Pancreas (tissue), 10 donors: ENCODE data around the gene RFXAP. TPM values are rescaled to one million over a fixed set of nuclear protein-coding genes. Genes with fewer than 3 reads are reported as not detected.

Experiments
- ATAC-seq, 4 donors: fragments of 200-7000 bp; cut with Tn5 transposase; one replicate each; pipeline versions ENCODE4 v1.8.0 to v1.9.1; 2020; ENCODE audit warnings: mild to moderate bottlenecking in 4 of 4, moderate library complexity in 4 of 4
- DNase-seq, 6 donors: peaks; one replicate each; pipeline ENCODE4 v3.0.0-alpha.2; 2020
- FAIRE-seq: peaks from 2 replicates; lab custom pipeline; 2012; peaks lifted over from hg19 to GRCh38; lab: Jason Lieb, UNC
- H3K27ac ChIP-seq, 4 donors: fragments of 200-600 bp; sonication (generic); 1 replicate in 3 of 4; 2 replicates in 1 of 4; pipeline versions ENCODE4 v1.5.0 to v1.8.0; 2020
- H3K27me3 ChIP-seq, 4 donors: fragments of 200-600 bp; one replicate each; pipeline ENCODE4 v1.8.0; 2021
- H3K36me3 ChIP-seq, 3 donors: fragments of 200-600 bp; sonication (generic) in 1 of 3; one replicate each; pipeline versions ENCODE4 v1.5.0 to v1.8.0; 2020 to 2021
- H3K4me1 ChIP-seq, 3 donors: fragments of 200-600 bp; one replicate each; pipeline ENCODE4 v1.8.0; 2021
- H3K4me3 ChIP-seq, 4 donors: fragments of 200-600 bp; sonication (generic) in 2 of 4; one replicate each; pipeline versions ENCODE4 v1.5.0 to v1.8.0; 2020 to 2021
- H3K9me3 ChIP-seq, 4 donors: fragments of 200-600 bp; one replicate each; pipeline ENCODE4 v1.8.0; 2021
- WGBS, 2 donors: extraction: QIAGEN DNeasy Blood & Tissue Kit; methylation state at CpG; one replicate each; pipeline ENCODE4 v1.1.7; 2013; 5-methylcytosine and 5-hydroxymethylcytosine counted together
- intact Hi-C, 3 donors: fragments of 100-400 bp; cut with DNase I; formaldehyde crosslinking; loops; one replicate each; pipeline versions ENCODE4 v1.11.1 to v1.14.2; 2022
- polyA plus RNA-seq, 2 donors: library from polyadenylated mRNA; stranded (reverse); fragments of 200-250 nt; gene quantifications; one replicate each; pipeline ENCODE4 v1.2.3, GENCODE V29; 2013
- total RNA-seq, 6 donors: library from RNA; stranded (reverse); fragmentation: NEBNext Ultra II Directional in 4 of 6; extraction: Animal tissue kit (Norgen Biotek cat#: 25700) in 4 of 6; gene quantifications; one replicate each; pipeline versions ENCODE4 v1.2.1 to v1.2.4, GENCODE V29; 2021 to 2023
- TF ChIP-seq, protein P1 (sequence below), 4 donors: fragments of 200-600 bp; sonication (generic) in 3 of 4; IDR thresholded peaks; one replicate each; pipeline versions ENCODE4 v1.5.0 to v1.8.0; 2021; ENCODE audit warnings: antibody characterized with exemption in 4 of 4
- donor health status: healthy with polysubstance abuse.
- donor health status: DM: no; HTN: no; CAD: no; lungs with moderate emphysema.
- donor health status: DM: no; HTN: no; CAD: no.
- donor health status: control.
- donor health status: control.
- donor health status: Bipolar disorder and iron deficiency.
- donor health status: DM: yes; HTN: yes; CAD: no.
- donor health status: DM: no; HTN: no; CAD: no.
- donor health status: DM: no; HTN: no; CAD: no.
- donor health status: DM: yes; HTN: yes; CAD: no.

The RFXAP gene
- total and polyA plus RNA-seq, 8 donors = 1.8 to 4.1 (median 2.3) TPM

DNA sequence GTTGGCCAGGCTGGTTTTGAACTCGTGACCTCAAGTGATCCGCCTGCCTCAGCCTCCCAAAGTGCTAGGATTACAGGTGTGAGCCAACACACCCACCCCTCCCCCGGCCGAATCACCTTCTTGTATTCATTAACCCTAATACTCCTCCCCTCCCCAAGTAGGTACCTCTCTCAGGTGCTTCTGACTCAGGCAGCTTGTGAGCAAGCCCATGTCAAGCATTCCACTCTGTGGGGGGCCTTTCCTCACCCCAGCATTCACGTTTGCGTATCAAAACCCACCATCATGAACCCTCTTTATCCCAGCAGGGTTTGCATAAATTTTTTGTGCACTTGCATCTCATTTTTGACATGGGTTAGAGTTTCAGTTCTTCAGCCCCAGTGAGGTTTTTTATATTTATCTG lies 23.6 kb upstream of the RFXAP start:
- WGBS, 2 donors = 31 to 52% methylated on average over 6 of the region's 6 CpGs
- H3K4me3 ChIP-seq = no peak overlapping the region
- no peak for DNase-seq
- H3K9me3 ChIP-seq = no peaks in the 10 kb centered on the region
- intact Hi-C loops = no loop called here
- TF ChIP-seq, protein P1, sequence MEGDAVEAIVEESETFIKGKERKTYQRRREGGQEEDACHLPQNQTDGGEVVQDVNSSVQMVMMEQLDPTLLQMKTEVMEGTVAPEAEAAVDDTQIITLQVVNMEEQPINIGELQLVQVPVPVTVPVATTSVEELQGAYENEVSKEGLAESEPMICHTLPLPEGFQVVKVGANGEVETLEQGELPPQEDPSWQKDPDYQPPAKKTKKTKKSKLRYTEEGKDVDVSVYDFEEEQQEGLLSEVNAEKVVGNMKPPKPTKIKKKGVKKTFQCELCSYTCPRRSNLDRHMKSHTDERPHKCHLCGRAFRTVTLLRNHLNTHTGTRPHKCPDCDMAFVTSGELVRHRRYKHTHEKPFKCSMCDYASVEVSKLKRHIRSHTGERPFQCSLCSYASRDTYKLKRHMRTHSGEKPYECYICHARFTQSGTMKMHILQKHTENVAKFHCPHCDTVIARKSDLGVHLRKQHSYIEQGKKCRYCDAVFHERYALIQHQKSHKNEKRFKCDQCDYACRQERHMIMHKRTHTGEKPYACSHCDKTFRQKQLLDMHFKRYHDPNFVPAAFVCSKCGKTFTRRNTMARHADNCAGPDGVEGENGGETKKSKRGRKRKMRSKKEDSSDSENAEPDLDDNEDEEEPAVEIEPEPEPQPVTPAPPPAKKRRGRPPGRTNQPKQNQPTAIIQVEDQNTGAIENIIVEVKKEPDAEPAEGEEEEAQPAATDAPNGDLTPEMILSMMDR (IDR thresholded peaks at IDR 0.05) = no peak
- no peak overlapping the region for H3K27ac ChIP-seq
- no peak for FAIRE-seq
- no peaks in the 10 kb centered on the region for H3K4me1 ChIP-seq
- ATAC-seq = no peak
- H3K36me3 ChIP-seq = no peaks in the 10 kb centered on the region
- H3K27me3 ChIP-seq = no peaks in the 10 kb centered on the region

DNA sequence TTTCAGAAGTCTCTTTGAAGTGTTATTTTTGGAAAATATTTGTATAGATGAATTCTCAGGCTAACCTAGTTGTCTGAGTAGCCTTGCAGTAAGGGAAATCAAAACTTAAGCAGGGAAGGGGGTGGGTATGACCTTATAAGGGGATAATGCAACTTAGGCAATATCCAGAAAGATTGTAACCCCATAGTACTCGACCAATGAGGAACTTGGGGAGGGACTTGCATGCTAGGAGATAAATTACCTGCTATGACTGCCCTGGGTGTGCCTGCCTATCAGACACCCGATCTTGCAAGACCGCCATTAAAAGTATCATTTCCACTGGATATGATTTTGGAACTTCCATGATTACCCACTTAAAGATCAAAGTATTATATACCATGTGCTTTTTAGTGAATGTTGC lies 23.0 kb upstream of the RFXAP start:
- ATAC-seq (no peak), DNase-seq (no peak), FAIRE-seq (no peak)
- no peak overlapping the region for H3K4me3 ChIP-seq
- TF ChIP-seq, protein P1 (IDR thresholded peaks at IDR 0.05) = no peak
- H3K9me3 ChIP-seq = no peaks in the 10 kb centered on the region
- no peaks in the 10 kb centered on the region for H3K36me3 ChIP-seq
- H3K4me1 ChIP-seq = no peaks in the 10 kb centered on the region
- 65 to 77% methylated on average over 3 of the region's 3 CpGs for WGBS, 2 donors
- intact Hi-C loops = no loop called here
- no peaks in the 10 kb centered on the region for H3K27me3 ChIP-seq
- no peak overlapping the region for H3K27ac ChIP-seq

DNA sequence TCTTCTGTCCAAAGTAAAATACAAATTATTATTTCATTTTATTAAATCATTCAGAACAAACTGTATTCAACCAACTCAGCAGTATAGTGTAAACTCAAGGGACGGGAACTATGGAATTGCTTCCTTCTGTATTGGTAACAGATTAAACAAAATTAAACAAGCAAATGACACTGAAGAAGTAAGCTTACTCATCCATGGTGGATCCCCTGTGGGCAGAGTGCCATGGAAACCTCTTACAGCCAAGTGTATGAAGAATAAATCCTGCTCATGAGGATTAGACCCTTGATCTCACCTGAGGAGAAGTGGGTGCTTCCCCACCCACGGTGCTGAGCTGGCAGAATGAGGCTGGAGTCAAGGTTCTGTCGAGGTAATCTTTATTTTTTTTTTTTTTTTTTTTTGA lies 18.0 kb upstream of the RFXAP start:
- H3K4me3 ChIP-seq = no peak overlapping the region
- no peak for DNase-seq
- no peaks in the 10 kb centered on the region for H3K36me3 ChIP-seq
- H3K9me3 ChIP-seq = no peaks in the 10 kb centered on the region
- H3K4me1 ChIP-seq = no peaks in the 10 kb centered on the region
- no peaks in the 10 kb centered on the region for H3K27me3 ChIP-seq
- intact Hi-C loops = no loop called here
- no peak overlapping the region for H3K27ac ChIP-seq
- TF ChIP-seq, protein P1 (IDR thresholded peaks at IDR 0.05) = no peak
- ATAC-seq = no peak
- FAIRE-seq = no peak
- WGBS, 2 donors = 41 to 52% methylated on average over 3 of the region's 3 CpGs

DNA sequence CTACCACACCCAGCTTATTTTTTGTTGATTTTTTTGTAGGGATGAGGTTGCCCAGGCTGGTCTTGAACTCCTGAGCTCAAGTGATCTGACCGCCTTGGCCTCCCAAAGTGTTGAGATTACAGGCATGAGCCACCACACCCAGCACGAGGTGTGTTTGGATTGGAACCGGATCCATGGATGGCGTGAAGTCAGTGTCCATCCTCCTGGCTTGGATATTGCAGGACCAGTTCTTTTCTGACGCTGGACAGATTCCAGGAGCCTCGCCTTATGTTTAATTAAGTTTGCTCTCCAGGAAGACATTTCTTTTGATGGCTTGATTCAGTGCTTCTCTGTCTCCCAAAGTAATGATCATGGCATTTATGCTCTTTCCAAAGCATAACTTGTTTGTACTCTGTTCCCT lies 14.4 kb upstream of the RFXAP start:
- H3K4me3 ChIP-seq = no peak overlapping the region
- FAIRE-seq (no peak), ATAC-seq (no peak), DNase-seq (no peak)
- TF ChIP-seq, protein P1 (IDR thresholded peaks at IDR 0.05) = no peak
- H3K27me3 ChIP-seq = no peaks in the 10 kb centered on the region
- no peaks in the 10 kb centered on the region for H3K4me1 ChIP-seq
- H3K9me3 ChIP-seq = no peaks in the 10 kb centered on the region
- intact Hi-C loops = no loop called here
- WGBS, 2 donors = 64 to 81% methylated on average over 6 of the region's 6 CpGs
- no peaks in the 10 kb centered on the region for H3K36me3 ChIP-seq
- H3K27ac ChIP-seq = no peak overlapping the region

DNA sequence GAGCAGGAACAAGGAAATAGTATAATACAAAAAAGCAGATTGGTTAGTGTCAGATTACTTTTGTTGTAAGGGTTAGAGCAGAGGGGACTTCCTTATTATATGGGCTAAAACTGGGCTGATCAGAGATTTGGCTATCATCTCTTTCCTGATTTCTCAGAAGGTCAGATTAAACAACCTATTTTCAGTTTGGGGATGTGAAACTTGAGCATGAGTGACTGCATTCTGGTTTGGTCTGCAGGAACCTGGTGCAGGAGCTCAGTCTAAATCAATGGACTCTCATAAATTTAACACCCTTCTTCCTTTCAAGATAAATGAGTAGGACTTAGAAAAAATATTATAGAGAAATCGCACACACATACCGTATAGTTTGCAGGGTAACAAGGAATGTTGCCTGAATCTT lies 12.9 kb upstream of the RFXAP start:
- H3K27me3 ChIP-seq = no peaks in the 10 kb centered on the region
- WGBS, 2 donors = 86 to 90% methylated on average over 2 of the region's 2 CpGs
- no peaks in the 10 kb centered on the region for H3K9me3 ChIP-seq
- no peak for ATAC-seq
- H3K36me3 ChIP-seq = no peaks in the 10 kb centered on the region
- no peak overlapping the region for H3K27ac ChIP-seq
- DNase-seq = no peak
- TF ChIP-seq, protein P1 (IDR thresholded peaks at IDR 0.05) = no peak
- intact Hi-C loops = no loop called here
- FAIRE-seq = no peak
- H3K4me1 ChIP-seq = no peaks in the 10 kb centered on the region
- no peak overlapping the region for H3K4me3 ChIP-seq
